ENCODE measurements around the gene N4BP2L1. TPM values are rescaled to one million over a fixed set of nuclear protein-coding genes. Genes with fewer than 3 reads are reported as not detected.
A peak's percentile ranks its signal among the peaks of the same experiment; 100 is the strongest.

The N4BP2L1 gene
- polyA plus RNA-seq, 1 of the 3 experiments (the other 2 are of a cell fraction) = 1.2 TPM

DNA sequence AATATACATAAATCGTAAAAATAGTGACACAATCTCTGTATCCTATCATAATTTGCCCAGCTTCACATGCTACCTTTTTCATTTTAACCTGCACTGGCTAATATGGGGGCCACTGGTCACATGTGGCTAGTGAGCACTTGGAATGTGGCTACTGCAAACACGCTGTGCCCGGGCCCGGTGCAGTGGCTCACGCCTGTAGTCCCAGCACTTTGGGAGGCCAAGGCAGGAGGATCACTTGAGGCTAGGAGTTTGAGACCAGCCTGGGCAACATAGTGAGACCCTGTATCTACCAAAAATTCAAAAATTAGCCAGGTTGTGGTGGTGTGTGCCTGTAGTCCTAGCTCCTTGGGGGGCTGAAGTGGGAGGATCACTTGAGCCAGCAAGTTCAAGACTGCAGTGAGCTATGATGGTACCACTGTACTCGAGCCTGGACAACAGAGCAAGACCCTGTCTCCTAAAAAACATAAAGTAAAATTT is 1.5 kb upstream of the N4BP2L1 start:
- no peaks in the 10 kb centered on the region for H3K9me2 ChIP-seq
- H3K27me3 ChIP-seq (ENCODE audit: insufficient read depth) = no peaks in the 10 kb centered on the region
- H3K4me1 ChIP-seq (ENCODE audit: control insufficient read depth in 1 of 2, insufficient read depth in 2 of 2, low read depth in 1 of 2, low read length in 1 of 2) = peaks cover 0 to 14% of the 10 kb centered on the region in 2 experiments; a peak in 2 of 4 replicates
- TF ChIP-seq GABPA (IDR thresholded peaks at IDR 0.05; ENCODE audit: low read depth) (no peak), TCF12 (IDR thresholded peaks at IDR 0.05) (no peak), EP300 (IDR thresholded peaks at IDR 0.05; ENCODE audit: borderline replicate concordance in 1 of 2, low read depth in 1 of 2, low read length in 1 of 2) (no peak), MXI1 (IDR thresholded peaks at IDR 0.05; ENCODE audit: low read depth, low read length) (no peak)
- H3K36me3 ChIP-seq (replicated peaks in 1 of 2; ENCODE audit: control insufficient read depth in 1 of 2, insufficient read depth in 2 of 2, low read length in 1 of 2) = peaks cover 0 to 3% of the 10 kb centered on the region in 2 experiments
- WGBS (ENCODE audit: low lambda C conversion rate) = 95% methylated on average over 3 of the region's 6 CpGs
- no peak for DNase-seq
- CTCF ChIA-PET = interaction anchor here (1.0 to 1.2 kb wide), 4 partner anchors 9 to 519 kb away, joined by 3 to 5 read pairs (median 4); partner anchors contain the start of genes BRCA2 and ZAR1L
- no peaks in the 10 kb centered on the region for H4K20me1 ChIP-seq (ENCODE audit: insufficient read depth)
- H3K27ac ChIP-seq (ENCODE audit: low read depth in 2 of 2, low read length in 1 of 2) = no peak overlapping the region
- no peak overlapping the region for H2AFZ ChIP-seq (ENCODE audit: low read depth)
- no peak overlapping the region for H3K4me3 ChIP-seq (ENCODE audit: low read depth in 2 of 2, low read length in 1 of 2)
- no peak overlapping the region for H3K9ac ChIP-seq
- H3F3A ChIP-seq (replicated peaks; ENCODE audit: insufficient read depth) = no peaks in the 10 kb centered on the region
- H3K9me3 ChIP-seq = no peaks in the 10 kb centered on the region
- POLR2A ChIA-PET = no interaction called here
- H3K4me2 ChIP-seq = no peak overlapping the region
- no peaks in the 10 kb centered on the region for H3K79me2 ChIP-seq (ENCODE audit: insufficient read depth)

DNA sequence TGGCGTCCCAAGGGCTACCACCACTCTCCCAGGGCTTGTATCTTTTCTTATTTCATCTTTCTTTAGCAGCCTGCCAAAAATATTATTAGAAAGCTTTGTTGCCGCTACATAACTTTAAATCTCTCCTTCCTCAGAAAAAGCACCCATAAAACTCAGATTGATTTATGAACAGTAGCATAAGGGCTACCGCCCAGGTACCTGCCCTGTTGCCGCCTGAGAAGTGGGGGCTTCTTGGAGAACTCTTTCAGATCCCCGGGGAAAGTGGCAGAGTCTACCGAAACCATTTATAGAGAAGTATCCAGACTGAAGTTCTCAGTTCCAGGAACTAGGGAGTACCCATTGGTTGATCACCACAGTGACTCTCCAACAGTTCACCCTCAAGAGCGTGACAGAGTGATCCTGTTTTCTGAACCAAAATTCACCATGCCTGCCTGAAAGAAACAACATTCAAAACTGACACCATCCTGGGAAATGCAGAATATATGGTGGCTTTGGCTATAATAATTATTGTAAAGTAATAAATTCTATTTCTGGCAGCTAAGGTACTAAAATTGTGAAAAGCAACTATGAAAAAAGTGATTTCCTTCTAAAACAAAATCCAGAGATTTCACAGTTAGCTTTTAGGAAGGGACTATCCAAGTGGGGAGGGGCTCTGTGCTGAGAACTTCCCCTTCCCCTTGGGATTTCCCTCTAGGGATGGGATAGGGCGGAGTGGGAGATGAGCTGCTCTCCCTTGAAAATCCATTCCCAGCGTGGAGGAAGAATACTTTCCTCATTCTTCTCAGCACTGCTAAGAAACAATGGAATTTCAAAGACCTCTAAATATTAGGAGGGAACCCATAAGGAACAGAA is 877 bp upstream of the N4BP2L1 start:
- CTCF ChIA-PET = interaction anchor here (0.5 to 1.5 kb wide), 9 partner anchors 10 to 519 kb away, joined by 3 to 5 read pairs (median 3); partner anchors contain the start of genes BRCA2 and ZAR1L
- peaks cover 0 to 3% of the 10 kb centered on the region in 2 experiments for H3K36me3 ChIP-seq (replicated peaks in 1 of 2; ENCODE audit: control insufficient read depth in 1 of 2, insufficient read depth in 2 of 2, low read length in 1 of 2)
- H3K4me3 ChIP-seq (ENCODE audit: low read depth in 2 of 2, low read length in 1 of 2) = peak overlapping the region; percentile 71 to 83
- no peaks in the 10 kb centered on the region for H3K9me3 ChIP-seq
- no peaks in the 10 kb centered on the region for H3K27me3 ChIP-seq (ENCODE audit: insufficient read depth)
- no peaks in the 10 kb centered on the region for H3K79me2 ChIP-seq (ENCODE audit: insufficient read depth)
- no peaks in the 10 kb centered on the region for H3K9me2 ChIP-seq
- no peak overlapping the region for H3K9ac ChIP-seq
- WGBS (ENCODE audit: low lambda C conversion rate) = 90% methylated on average over 9 of the region's 9 CpGs
- DNase-seq = no peak
- H4K20me1 ChIP-seq (ENCODE audit: insufficient read depth) = no peaks in the 10 kb centered on the region
- H3K4me2 ChIP-seq = peak overlapping the region; percentile 89
- H3F3A ChIP-seq (replicated peaks; ENCODE audit: insufficient read depth) = no peaks in the 10 kb centered on the region
- H3K4me1 ChIP-seq (ENCODE audit: control insufficient read depth in 1 of 2, insufficient read depth in 2 of 2, low read depth in 1 of 2, low read length in 1 of 2) = peaks cover 0 to 14% of the 10 kb centered on the region in 2 experiments; a peak in 2 of 4 replicates
- POLR2A ChIA-PET = no interaction called here
- H3K27ac ChIP-seq (ENCODE audit: low read depth in 2 of 2, low read length in 1 of 2) = peak overlapping the region in 1 of 2 experiments; percentile 36; a peak in 1 of 4 replicates
- TF ChIP-seq, protein P1, sequence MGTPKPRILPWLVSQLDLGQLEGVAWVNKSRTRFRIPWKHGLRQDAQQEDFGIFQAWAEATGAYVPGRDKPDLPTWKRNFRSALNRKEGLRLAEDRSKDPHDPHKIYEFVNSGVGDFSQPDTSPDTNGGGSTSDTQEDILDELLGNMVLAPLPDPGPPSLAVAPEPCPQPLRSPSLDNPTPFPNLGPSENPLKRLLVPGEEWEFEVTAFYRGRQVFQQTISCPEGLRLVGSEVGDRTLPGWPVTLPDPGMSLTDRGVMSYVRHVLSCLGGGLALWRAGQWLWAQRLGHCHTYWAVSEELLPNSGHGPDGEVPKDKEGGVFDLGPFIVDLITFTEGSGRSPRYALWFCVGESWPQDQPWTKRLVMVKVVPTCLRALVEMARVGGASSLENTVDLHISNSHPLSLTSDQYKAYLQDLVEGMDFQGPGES (IDR thresholded peaks at IDR 0.05; ENCODE audit: low read depth, low read length) = no peak
- TF ChIP-seq, protein P2, sequence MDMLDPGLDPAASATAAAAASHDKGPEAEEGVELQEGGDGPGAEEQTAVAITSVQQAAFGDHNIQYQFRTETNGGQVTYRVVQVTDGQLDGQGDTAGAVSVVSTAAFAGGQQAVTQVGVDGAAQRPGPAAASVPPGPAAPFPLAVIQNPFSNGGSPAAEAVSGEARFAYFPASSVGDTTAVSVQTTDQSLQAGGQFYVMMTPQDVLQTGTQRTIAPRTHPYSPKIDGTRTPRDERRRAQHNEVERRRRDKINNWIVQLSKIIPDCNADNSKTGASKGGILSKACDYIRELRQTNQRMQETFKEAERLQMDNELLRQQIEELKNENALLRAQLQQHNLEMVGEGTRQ (IDR thresholded peaks at IDR 0.05; ENCODE audit: borderline replicate concordance, low read depth, low read length) = no peak
- TF ChIP-seq, protein P3, sequence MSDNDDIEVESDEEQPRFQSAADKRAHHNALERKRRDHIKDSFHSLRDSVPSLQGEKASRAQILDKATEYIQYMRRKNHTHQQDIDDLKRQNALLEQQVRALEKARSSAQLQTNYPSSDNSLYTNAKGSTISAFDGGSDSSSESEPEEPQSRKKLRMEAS (IDR thresholded peaks at IDR 0.05; ENCODE audit: low read depth) = no peak
- TF ChIP-seq SIN3A (IDR thresholded peaks at IDR 0.05; ENCODE audit: borderline replicate concordance, low read depth, low read length) = no peak
- no peak for TF ChIP-seq CHD2 (IDR thresholded peaks at IDR 0.05; ENCODE audit: low read length, partially characterized antibody)
- no peak for TF ChIP-seq EZH2phosphoT487 (IDR thresholded peaks at IDR 0.05; ENCODE audit: borderline replicate concordance, low read depth)
- TF ChIP-seq POLR2AphosphoS5 (IDR thresholded peaks at IDR 0.05; ENCODE audit: low read depth, low read length) = no peak
- TF ChIP-seq RCOR1 (IDR thresholded peaks at IDR 0.05; ENCODE audit: low read length) = no peak
- no peak for TF ChIP-seq RXRA (IDR thresholded peaks at IDR 0.05; ENCODE audit: borderline replicate concordance, low read depth)
- no peak for TF ChIP-seq NFIC (IDR thresholded peaks at IDR 0.05; ENCODE audit: borderline replicate concordance)
- TF ChIP-seq FOSL2 (IDR thresholded peaks at IDR 0.05; ENCODE audit: borderline replicate concordance, low read depth) = no peak
- TF ChIP-seq GABPA (IDR thresholded peaks at IDR 0.05; ENCODE audit: low read depth) = no peak
- no peak for TF ChIP-seq EP300 (IDR thresholded peaks at IDR 0.05; ENCODE audit: borderline replicate concordance in 1 of 2, low read depth in 1 of 2, low read length in 1 of 2)
- no peak for TF ChIP-seq TEAD4 (IDR thresholded peaks at IDR 0.05; ENCODE audit: borderline replicate concordance, insufficient read depth)
- TF ChIP-seq, protein P4, sequence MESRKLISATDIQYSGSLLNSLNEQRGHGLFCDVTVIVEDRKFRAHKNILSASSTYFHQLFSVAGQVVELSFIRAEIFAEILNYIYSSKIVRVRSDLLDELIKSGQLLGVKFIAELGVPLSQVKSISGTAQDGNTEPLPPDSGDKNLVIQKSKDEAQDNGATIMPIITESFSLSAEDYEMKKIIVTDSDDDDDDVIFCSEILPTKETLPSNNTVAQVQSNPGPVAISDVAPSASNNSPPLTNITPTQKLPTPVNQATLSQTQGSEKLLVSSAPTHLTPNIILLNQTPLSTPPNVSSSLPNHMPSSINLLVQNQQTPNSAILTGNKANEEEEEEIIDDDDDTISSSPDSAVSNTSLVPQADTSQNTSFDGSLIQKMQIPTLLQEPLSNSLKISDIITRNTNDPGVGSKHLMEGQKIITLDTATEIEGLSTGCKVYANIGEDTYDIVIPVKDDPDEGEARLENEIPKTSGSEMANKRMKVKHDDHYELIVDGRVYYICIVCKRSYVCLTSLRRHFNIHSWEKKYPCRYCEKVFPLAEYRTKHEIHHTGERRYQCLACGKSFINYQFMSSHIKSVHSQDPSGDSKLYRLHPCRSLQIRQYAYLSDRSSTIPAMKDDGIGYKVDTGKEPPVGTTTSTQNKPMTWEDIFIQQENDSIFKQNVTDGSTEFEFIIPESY (IDR thresholded peaks at IDR 0.05; ENCODE audit: borderline replicate concordance, low read depth) = no peak
- no peak for TF ChIP-seq YY1 (IDR thresholded peaks at IDR 0.05; ENCODE audit: low read depth)
- H2AFZ ChIP-seq (ENCODE audit: low read depth) = peak overlapping the region; percentile 93; the same call in 1 of the 2 replicates

Measured in SK-N-SH (cell line).